ENCODE measurements around the gene ATF7IP2. TPM values are rescaled to one million over a fixed set of nuclear protein-coding genes. Genes with fewer than 3 reads are reported as not detected.

ATF7IP2 gene
- total and polyA plus RNA-seq, 2 of the 13 experiments (the other 11 are each of a cell fraction or from before 2014, with no cell fraction given): 117 to 217 TPM

DNA sequence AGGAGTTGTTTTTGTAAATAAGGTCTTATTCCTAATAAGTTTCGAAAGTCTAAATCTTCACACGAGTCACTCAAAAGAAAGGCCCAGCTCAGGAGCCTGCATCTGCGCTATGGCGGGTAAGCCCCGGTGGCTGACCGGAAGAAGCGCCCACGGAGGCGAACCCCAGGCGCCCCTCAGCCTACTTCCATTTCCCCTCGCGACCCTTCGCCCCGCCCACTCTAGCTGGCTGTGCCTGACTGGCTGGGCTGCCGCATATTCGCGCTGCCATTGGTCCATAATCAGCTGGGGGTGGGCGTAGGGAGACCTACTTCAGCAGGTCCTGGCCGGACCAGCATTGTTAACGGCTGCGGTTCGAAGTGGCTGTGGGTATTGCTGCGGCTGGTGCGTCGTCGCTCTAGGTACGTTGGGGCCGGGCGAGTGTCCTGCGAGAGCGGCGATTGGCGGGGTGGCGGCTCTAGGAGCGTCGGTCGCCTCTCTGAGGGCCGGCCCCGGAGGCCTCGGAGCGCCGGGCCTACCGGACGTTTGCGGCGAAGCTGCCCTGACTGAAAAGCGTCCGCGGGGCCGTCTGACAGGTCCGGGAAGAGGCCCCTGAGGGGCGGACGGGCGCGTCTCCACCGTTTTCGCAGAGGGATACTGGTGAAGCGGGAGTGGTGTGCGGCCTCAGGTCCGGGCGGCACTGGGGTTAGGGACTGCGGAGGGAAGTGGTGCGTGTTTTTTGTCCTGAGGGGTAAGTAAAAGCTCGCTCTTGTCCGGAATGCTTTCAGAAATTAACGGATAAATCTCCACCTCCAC, at the start of gene ATF7IP2 (continued):
- TF ChIP-seq POLR2AphosphoS5 (IDR thresholded peaks at IDR 0.05; ENCODE audit: low read depth, low read length): peak; percentile 100
- no peak for TF ChIP-seq GTF3A (CRISPR knock-in tag; conservative IDR thresholded peaks at IDR 0.05)
- TF ChIP-seq ZNF766 (CRISPR knock-in tag; IDR thresholded peaks at IDR 0.05; ENCODE audit: borderline replicate concordance): peak; percentile 93; the same call in 1 of the 2 replicates
- TF ChIP-seq STAT5B (CRISPR knock-in tag; IDR thresholded peaks at IDR 0.05): peak; percentile 83; the same call in 1 of the 2 replicates
- peak; percentile 94 for TF ChIP-seq ZFYVE20 (CRISPR knock-in tag; IDR thresholded peaks at IDR 0.05; ENCODE audit: borderline replicate concordance, low read depth)
- TF ChIP-seq, protein P1, sequence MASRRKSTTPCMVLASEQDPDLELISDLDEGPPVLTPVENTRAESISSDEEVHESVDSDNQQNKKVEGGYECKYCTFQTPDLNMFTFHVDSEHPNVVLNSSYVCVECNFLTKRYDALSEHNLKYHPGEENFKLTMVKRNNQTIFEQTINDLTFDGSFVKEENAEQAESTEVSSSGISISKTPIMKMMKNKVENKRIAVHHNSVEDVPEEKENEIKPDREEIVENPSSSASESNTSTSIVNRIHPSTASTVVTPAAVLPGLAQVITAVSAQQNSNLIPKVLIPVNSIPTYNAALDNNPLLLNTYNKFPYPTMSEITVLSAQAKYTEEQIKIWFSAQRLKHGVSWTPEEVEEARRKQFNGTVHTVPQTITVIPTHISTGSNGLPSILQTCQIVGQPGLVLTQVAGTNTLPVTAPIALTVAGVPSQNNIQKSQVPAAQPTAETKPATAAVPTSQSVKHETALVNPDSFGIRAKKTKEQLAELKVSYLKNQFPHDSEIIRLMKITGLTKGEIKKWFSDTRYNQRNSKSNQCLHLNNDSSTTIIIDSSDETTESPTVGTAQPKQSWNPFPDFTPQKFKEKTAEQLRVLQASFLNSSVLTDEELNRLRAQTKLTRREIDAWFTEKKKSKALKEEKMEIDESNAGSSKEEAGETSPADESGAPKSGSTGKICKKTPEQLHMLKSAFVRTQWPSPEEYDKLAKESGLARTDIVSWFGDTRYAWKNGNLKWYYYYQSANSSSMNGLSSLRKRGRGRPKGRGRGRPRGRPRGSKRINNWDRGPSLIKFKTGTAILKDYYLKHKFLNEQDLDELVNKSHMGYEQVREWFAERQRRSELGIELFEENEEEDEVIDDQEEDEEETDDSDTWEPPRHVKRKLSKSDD (CRISPR knock-in tag; IDR thresholded peaks at IDR 0.05; ENCODE audit: low read depth): peak; percentile 87; the same call in 1 of the 2 replicates
- TF ChIP-seq ZNF33B (CRISPR knock-in tag; IDR thresholded peaks at IDR 0.05): peak; percentile 99
- 0 out of 2 replicates have a peak, but pooled peaks have one; percentile 32 for TF ChIP-seq FOXJ3 (CRISPR knock-in tag; IDR thresholded peaks at IDR 0.05; ENCODE audit: borderline replicate concordance)
- TF ChIP-seq NKX3-1 (CRISPR knock-in tag; IDR thresholded peaks at IDR 0.05): peak; percentile 96
- TF ChIP-seq HNF4G (IDR thresholded peaks at IDR 0.05; ENCODE audit: borderline replicate concordance, low read depth, low read length): no peak; the same call in 1 of the 2 replicates
- TF ChIP-seq HNF4G (CRISPR knock-in tag; IDR thresholded peaks at IDR 0.05; ENCODE audit: borderline replicate concordance, low read depth): no peak
- TF ChIP-seq, protein P2, sequence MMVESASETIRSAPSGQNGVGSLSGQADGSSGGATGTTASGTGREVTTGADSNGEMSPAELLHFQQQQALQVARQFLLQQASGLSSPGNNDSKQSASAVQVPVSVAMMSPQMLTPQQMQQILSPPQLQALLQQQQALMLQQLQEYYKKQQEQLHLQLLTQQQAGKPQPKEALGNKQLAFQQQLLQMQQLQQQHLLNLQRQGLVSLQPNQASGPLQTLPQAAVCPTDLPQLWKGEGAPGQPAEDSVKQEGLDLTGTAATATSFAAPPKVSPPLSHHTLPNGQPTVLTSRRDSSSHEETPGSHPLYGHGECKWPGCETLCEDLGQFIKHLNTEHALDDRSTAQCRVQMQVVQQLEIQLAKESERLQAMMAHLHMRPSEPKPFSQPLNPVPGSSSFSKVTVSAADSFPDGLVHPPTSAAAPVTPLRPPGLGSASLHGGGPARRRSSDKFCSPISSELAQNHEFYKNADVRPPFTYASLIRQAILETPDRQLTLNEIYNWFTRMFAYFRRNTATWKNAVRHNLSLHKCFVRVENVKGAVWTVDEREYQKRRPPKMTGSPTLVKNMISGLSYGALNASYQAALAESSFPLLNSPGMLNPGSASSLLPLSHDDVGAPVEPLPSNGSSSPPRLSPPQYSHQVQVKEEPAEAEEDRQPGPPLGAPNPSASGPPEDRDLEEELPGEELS (CRISPR knock-in tag; IDR thresholded peaks at IDR 0.05): peak; percentile 89
- TF ChIP-seq ZNF136 (CRISPR knock-in tag; IDR thresholded peaks at IDR 0.05; ENCODE audit: low read depth): peak; percentile 95
- no peak for TF ChIP-seq ATM (IDR thresholded peaks at IDR 0.05; ENCODE audit: borderline replicate concordance)
- TF ChIP-seq GTF2F1 (IDR thresholded peaks at IDR 0.05; ENCODE audit: low read length): peak; percentile 61; the same call in 1 of the 2 replicates
- TF ChIP-seq, protein P3, sequence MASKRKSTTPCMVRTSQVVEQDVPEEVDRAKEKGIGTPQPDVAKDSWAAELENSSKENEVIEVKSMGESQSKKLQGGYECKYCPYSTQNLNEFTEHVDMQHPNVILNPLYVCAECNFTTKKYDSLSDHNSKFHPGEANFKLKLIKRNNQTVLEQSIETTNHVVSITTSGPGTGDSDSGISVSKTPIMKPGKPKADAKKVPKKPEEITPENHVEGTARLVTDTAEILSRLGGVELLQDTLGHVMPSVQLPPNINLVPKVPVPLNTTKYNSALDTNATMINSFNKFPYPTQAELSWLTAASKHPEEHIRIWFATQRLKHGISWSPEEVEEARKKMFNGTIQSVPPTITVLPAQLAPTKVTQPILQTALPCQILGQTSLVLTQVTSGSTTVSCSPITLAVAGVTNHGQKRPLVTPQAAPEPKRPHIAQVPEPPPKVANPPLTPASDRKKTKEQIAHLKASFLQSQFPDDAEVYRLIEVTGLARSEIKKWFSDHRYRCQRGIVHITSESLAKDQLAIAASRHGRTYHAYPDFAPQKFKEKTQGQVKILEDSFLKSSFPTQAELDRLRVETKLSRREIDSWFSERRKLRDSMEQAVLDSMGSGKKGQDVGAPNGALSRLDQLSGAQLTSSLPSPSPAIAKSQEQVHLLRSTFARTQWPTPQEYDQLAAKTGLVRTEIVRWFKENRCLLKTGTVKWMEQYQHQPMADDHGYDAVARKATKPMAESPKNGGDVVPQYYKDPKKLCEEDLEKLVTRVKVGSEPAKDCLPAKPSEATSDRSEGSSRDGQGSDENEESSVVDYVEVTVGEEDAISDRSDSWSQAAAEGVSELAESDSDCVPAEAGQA (IDR thresholded peaks at IDR 0.05; ENCODE audit: low read depth): peak; percentile 84; the same call in 1 of the 2 replicates
- TF ChIP-seq, protein P3 (CRISPR knock-in tag; IDR thresholded peaks at IDR 0.05; ENCODE audit: borderline replicate concordance): no peak
- TF ChIP-seq ISX (CRISPR knock-in tag; conservative IDR thresholded peaks at IDR 0.05): no peak
